T-helper 17 cell (primary cell): ENCODE results near the gene SPTBN1. TPM values are rescaled to one million over a fixed set of nuclear protein-coding genes. Genes with fewer than 3 reads are reported as not detected.

Source experiments
- ATAC-seq: fragments of 150-1000 bp; cut with Tn5 transposase; 2 replicates; pipeline ENCODE4 v1.10.0; 2021; ENCODE audit warnings: mild to moderate bottlenecking, moderate library complexity
- DNase-seq, 3 donors: peaks; one replicate each; pipeline versions ENCODE4 v3.0.0 to v3.0.0-alpha.2; 2020 to 2021
- H3K9me3 ChIP-seq: one replicate; pipeline ENCODE4 v1.7.0; 2013; ENCODE audit warnings: low read length, mild to moderate bottlenecking; ENCODE audit not compliant: control insufficient read depth, poor library complexity, severe bottlenecking
- H3K27ac Mint-ChIP-seq: one replicate; pipeline ENCODE4 v1.8.0; 2022; ENCODE audit warnings: mild to moderate bottlenecking, moderate library complexity, mixed read lengths
- H3K27me3 Mint-ChIP-seq: one replicate; pipeline ENCODE4 v1.8.0; 2022; ENCODE audit warnings: mixed read lengths
- H3K36me3 Mint-ChIP-seq: one replicate; pipeline ENCODE4 v1.8.0; 2022; ENCODE audit warnings: low read depth, mixed read lengths
- H3K4me1 Mint-ChIP-seq: one replicate; pipeline ENCODE4 v1.8.0; 2022; ENCODE audit warnings: mild to moderate bottlenecking, mixed read lengths
- H3K4me3 Mint-ChIP-seq: one replicate; pipeline ENCODE4 v1.8.0; 2022; ENCODE audit warnings: mild to moderate bottlenecking, moderate library complexity, mixed read lengths
- total RNA-seq, 4 donors: library from RNA in 2 of 4; stranded (reverse) in 2 of 4; gene quantifications; one replicate each; pipeline ENCODE4 v1.2.3 and lab custom pipeline; 2022 to 2026

SPTBN1 gene
- total RNA-seq, 2 donors from 2014 or later: 187 to 195 TPM

- no peaks in the 10 kb centered on the region for H3K9me3 ChIP-seq
- Mint-ChIP-seq H3K4me3 (peak overlapping the region; percentile 53), H3K27ac (no peak overlapping the region), H3K36me3 (peaks cover 2% of the 10 kb centered on the region), H3K4me1 (peaks cover 43% of the 10 kb centered on the region), H3K27me3 (no peaks in the 10 kb centered on the region)
- DNase-seq (no peak), ATAC-seq (no peak)
Measured at GRCh38 chr2:54564439-54564838, 108.3 kb downstream of the SPTBN1 start.

GRCh38 chr2:54565551-54565950 lies 109.4 kb downstream of the SPTBN1 start:
- ATAC-seq (no peak), DNase-seq (no peak)
- peak overlapping the region; percentile 12 for H3K4me3 Mint-ChIP-seq
- peaks cover 2% of the 10 kb centered on the region for H3K36me3 Mint-ChIP-seq
- H3K27ac Mint-ChIP-seq: peak overlapping the region; percentile 39
- H3K27me3 Mint-ChIP-seq: no peaks in the 10 kb centered on the region
- H3K4me1 Mint-ChIP-seq: peaks cover 49% of the 10 kb centered on the region
- H3K9me3 ChIP-seq: no peaks in the 10 kb centered on the region

GRCh38 chr2:54566896-54567295 lies 110.8 kb downstream of the SPTBN1 start:
- peaks cover 2% of the 10 kb centered on the region for H3K36me3 Mint-ChIP-seq
- H3K9me3 ChIP-seq: no peaks in the 10 kb centered on the region
- ATAC-seq (no peak), DNase-seq (no peak)
- H3K27ac Mint-ChIP-seq: peak overlapping the region; percentile 32
- H3K4me1 Mint-ChIP-seq: peaks cover 52% of the 10 kb centered on the region
- no peaks in the 10 kb centered on the region for H3K27me3 Mint-ChIP-seq
- H3K4me3 Mint-ChIP-seq: peak overlapping the region; percentile 72

- no peak for ATAC-seq
- DNase-seq: no peak
- Mint-ChIP-seq H3K4me3 (peak overlapping the region; percentile 90), H3K27ac (peak overlapping the region; percentile 99), H3K27me3 (no peaks in the 10 kb centered on the region), H3K36me3 (peaks cover 2% of the 10 kb centered on the region), H3K4me1 (peaks cover 62% of the 10 kb centered on the region)
- H3K9me3 ChIP-seq: no peaks in the 10 kb centered on the region
Measured at GRCh38 chr2:54568876-54569321, 112.8 kb downstream of the SPTBN1 start.

- ATAC-seq: no peak
- H3K4me3 Mint-ChIP-seq: peak overlapping the region; percentile 90
- H3K9me3 ChIP-seq: no peaks in the 10 kb centered on the region
- H3K27ac Mint-ChIP-seq: peak overlapping the region; percentile 99
- peaks cover 2% of the 10 kb centered on the region for H3K36me3 Mint-ChIP-seq
- H3K4me1 Mint-ChIP-seq: peaks cover 67% of the 10 kb centered on the region
- no peaks in the 10 kb centered on the region for H3K27me3 Mint-ChIP-seq
- no peak for DNase-seq
Measured at GRCh38 chr2:54569745-54570301, 113.7 kb downstream of the SPTBN1 start.

- H3K4me3 Mint-ChIP-seq: peak overlapping the region; percentile 90
- H3K27ac Mint-ChIP-seq: peak overlapping the region; percentile 99
- DNase-seq (no peak), ATAC-seq (no peak)
- peaks cover 69% of the 10 kb centered on the region for H3K4me1 Mint-ChIP-seq
- H3K9me3 ChIP-seq: no peaks in the 10 kb centered on the region
- no peaks in the 10 kb centered on the region for H3K27me3 Mint-ChIP-seq
- H3K36me3 Mint-ChIP-seq: peaks cover 2% of the 10 kb centered on the region
Measured at GRCh38 chr2:54570321-54570855, 114.3 kb downstream of the SPTBN1 start.

GRCh38 chr2:54570925-54571694 lies 115.0 kb downstream of the SPTBN1 start:
- Mint-ChIP-seq H3K4me1 (peaks cover 73% of the 10 kb centered on the region), H3K27ac (peak overlapping the region; percentile 99), H3K36me3 (peaks cover 2% of the 10 kb centered on the region), H3K4me3 (peak overlapping the region; percentile 90), H3K27me3 (no peaks in the 10 kb centered on the region)
- ATAC-seq (peak; percentile 12), DNase-seq (peak; percentile 26 to 53 (median 30))
- no peaks in the 10 kb centered on the region for H3K9me3 ChIP-seq

- H3K36me3 Mint-ChIP-seq: no peaks in the 10 kb centered on the region
- no peaks in the 10 kb centered on the region for H3K9me3 ChIP-seq
- peaks cover 78% of the 10 kb centered on the region for H3K4me1 Mint-ChIP-seq
- H3K27me3 Mint-ChIP-seq: no peaks in the 10 kb centered on the region
- ATAC-seq (peak; percentile 24), DNase-seq (no peak)
- H3K27ac Mint-ChIP-seq: peak overlapping the region; percentile 99
- H3K4me3 Mint-ChIP-seq: peak overlapping the region; percentile 90
Measured at GRCh38 chr2:54572262-54572635, 116.1 kb downstream of the SPTBN1 start.

- H3K27me3 Mint-ChIP-seq: no peaks in the 10 kb centered on the region
- peaks cover 80% of the 10 kb centered on the region for H3K4me1 Mint-ChIP-seq
- DNase-seq (peak in 2 of 3 donors; percentile 31 to 39), ATAC-seq (peak; percentile 13)
- H3K27ac Mint-ChIP-seq: peak overlapping the region; percentile 99
- no peaks in the 10 kb centered on the region for H3K36me3 Mint-ChIP-seq
- no peaks in the 10 kb centered on the region for H3K9me3 ChIP-seq
- peak overlapping the region; percentile 90 for H3K4me3 Mint-ChIP-seq
Measured at GRCh38 chr2:54572636-54573536, 116.8 kb downstream of the SPTBN1 start.

- no peaks in the 10 kb centered on the region for H3K27me3 Mint-ChIP-seq
- peak overlapping the region; percentile 90 for H3K4me3 Mint-ChIP-seq
- H3K9me3 ChIP-seq: no peaks in the 10 kb centered on the region
- DNase-seq: no peak
- peaks cover 84% of the 10 kb centered on the region for H3K4me1 Mint-ChIP-seq
- H3K36me3 Mint-ChIP-seq: no peaks in the 10 kb centered on the region
- ATAC-seq: no peak
- peak overlapping the region; percentile 99 for H3K27ac Mint-ChIP-seq
Measured at GRCh38 chr2:54573537-54573919, 117.4 kb downstream of the SPTBN1 start.

GRCh38 chr2:54574107-54574859 lies 118.2 kb downstream of the SPTBN1 start:
- DNase-seq (peak; percentile 29 to 70 (median 58)), ATAC-seq (peak; percentile 84)
- H3K36me3 Mint-ChIP-seq: no peaks in the 10 kb centered on the region
- no peaks in the 10 kb centered on the region for H3K27me3 Mint-ChIP-seq
- H3K4me3 Mint-ChIP-seq: peak overlapping the region; percentile 90
- no peaks in the 10 kb centered on the region for H3K9me3 ChIP-seq
- H3K4me1 Mint-ChIP-seq: peaks cover 85% of the 10 kb centered on the region
- peak overlapping the region; percentile 99 for H3K27ac Mint-ChIP-seq

- ATAC-seq (peak; percentile 16), DNase-seq (no peak)
- Mint-ChIP-seq H3K27me3 (no peaks in the 10 kb centered on the region), H3K4me1 (peaks cover 87% of the 10 kb centered on the region), H3K36me3 (no peaks in the 10 kb centered on the region), H3K27ac (peak overlapping the region; percentile 99), H3K4me3 (peak overlapping the region; percentile 90)
- no peaks in the 10 kb centered on the region for H3K9me3 ChIP-seq
Measured at GRCh38 chr2:54574860-54575247, 118.7 kb downstream of the SPTBN1 start.
